ENCODE results near the gene UBE2L3. TPM values are rescaled to one million over a fixed set of nuclear protein-coding genes. Genes with fewer than 3 reads are reported as not detected.

UBE2L3 gene
- total and polyA plus RNA-seq, 2 of the 13 experiments (the other 11 are each of a cell fraction or from before 2014, with no cell fraction given): 30.2 to 58.1 TPM

GRCh38 chr22:21641789-21642583 is 74.5 kb downstream of the UBE2L3 start, which contains the start of gene SDF2L1 (continued):
- TF ChIP-seq PRDM4 (CRISPR knock-in tag; IDR thresholded peaks at IDR 0.05; ENCODE audit: borderline replicate concordance): no peak
- no peak for TF ChIP-seq ZNF720 (CRISPR knock-in tag; IDR thresholded peaks at IDR 0.05)
- no peak for TF ChIP-seq SOX6 (IDR thresholded peaks at IDR 0.05)
- no peak for TF ChIP-seq SOX6 (CRISPR knock-in tag; IDR thresholded peaks at IDR 0.05)
- peak; percentile 55; the same call in 1 of the 2 replicates for TF ChIP-seq CREM (IDR thresholded peaks at IDR 0.05)
- no peak for TF ChIP-seq CREM (CRISPR knock-in tag; IDR thresholded peaks at IDR 0.05)
- no peak for TF ChIP-seq NFIC (IDR thresholded peaks at IDR 0.05; ENCODE audit: low read length)
- TF ChIP-seq MLX (CRISPR knock-in tag; IDR thresholded peaks at IDR 0.05): no peak
- no peak for TF ChIP-seq ZNF576 (CRISPR knock-in tag; IDR thresholded peaks at IDR 0.05)
- TF ChIP-seq ZNF605 (CRISPR knock-in tag; IDR thresholded peaks at IDR 0.05): no peak
- peak; percentile 71 for TF ChIP-seq HNRNPLL (IDR thresholded peaks at IDR 0.05; ENCODE audit: low read depth, low read length, poor library complexity, severe bottlenecking)
- TF ChIP-seq KDM1A (CRISPR knock-in tag; IDR thresholded peaks at IDR 0.05): no peak
- peak; percentile 40; the same call in 1 of the 2 replicates for TF ChIP-seq ATF3 (CRISPR knock-in tag; IDR thresholded peaks at IDR 0.05)
- peak; percentile 49; the same call in 1 of the 2 replicates for TF ChIP-seq GABPA (IDR thresholded peaks at IDR 0.05; ENCODE audit: low read depth, low read length)
- TF ChIP-seq GABPA (CRISPR knock-in tag; IDR thresholded peaks at IDR 0.05; ENCODE audit: low read depth): no peak
- no peak for TF ChIP-seq ZMYM3 (CRISPR knock-in tag; IDR thresholded peaks at IDR 0.05)
- TF ChIP-seq JUN (CRISPR knock-in tag; IDR thresholded peaks at IDR 0.05): no peak
- TF ChIP-seq CSRNP2 (CRISPR knock-in tag; conservative IDR thresholded peaks at IDR 0.05; ENCODE audit: low read depth): no peak; the same call in 1 of the 2 replicates
- no peak for TF ChIP-seq MIER2 (CRISPR knock-in tag; IDR thresholded peaks at IDR 0.05)
- TF ChIP-seq ZNF740 (CRISPR knock-in tag; IDR thresholded peaks at IDR 0.05): no peak
- no peak for TF ChIP-seq PAF1 (CRISPR knock-in tag; IDR thresholded peaks at IDR 0.05)
- no peak for TF ChIP-seq ZNF512 (CRISPR knock-in tag; IDR thresholded peaks at IDR 0.05)
- peak; percentile 83 for TF ChIP-seq POLR2AphosphoS5 (IDR thresholded peaks at IDR 0.05; ENCODE audit: low read depth, low read length)
- TF ChIP-seq MXI1 (IDR thresholded peaks at IDR 0.05; ENCODE audit: borderline replicate concordance, low read depth, low read length): peak; percentile 64; the same call in 1 of the 3 replicates
- TF ChIP-seq ZNF558 (CRISPR knock-in tag; IDR thresholded peaks at IDR 0.05; ENCODE audit: borderline replicate concordance): no peak
